Measurements from ENCODE around the gene WDR43.

WDR43 gene

GRCh38 chr2:28979576-28980366, 85.3 kb downstream of the WDR43 start:
- DNase-seq: no peak
- Histone ChIP-seq H3K27ac (ENCODE audit: low read depth, low read length) (no peak overlapping the region), H2BK12ac (ENCODE audit: low read length) (no peak overlapping the region), H4K12ac (ENCODE audit: low read depth, low read length) (no peak overlapping the region), H2BK5ac (ENCODE audit: low read depth, low read length, poor library complexity) (no peak overlapping the region), H3K18ac (ENCODE audit: low read length) (no peak overlapping the region), H3K4me2 (ENCODE audit: low read length) (no peak overlapping the region), H3K4me3 (ENCODE audit: low read depth, low read length) (no peak overlapping the region), H3K36me3 (ENCODE audit: control insufficient read depth in 1 of 2, insufficient read depth in 2 of 2, low read length in 2 of 2) (no peaks in the 10 kb centered on the region), H4K91ac (ENCODE audit: low read depth, low read length) (no peak overlapping the region), H3K9me3 (ENCODE audit: insufficient read depth, low read depth, low read length) (peaks cover under 1% of the 10 kb centered on the region), H3K79me2 (ENCODE audit: control insufficient read depth, insufficient read depth, low read length, poor library complexity) (no peaks in the 10 kb centered on the region), H4K8ac (ENCODE audit: low read depth, low read length) (no peak overlapping the region), H3K14ac (ENCODE audit: low read length) (no peak overlapping the region), H3K27me3 (ENCODE audit: insufficient read depth, low read length) (no peaks in the 10 kb centered on the region), H3K9ac (ENCODE audit: low read length) (no peak overlapping the region), H2BK120ac (ENCODE audit: insufficient read depth, low read length, poor library complexity) (no peak overlapping the region), H3K4me1 (ENCODE audit: control insufficient read depth in 1 of 2, insufficient read depth in 2 of 2, low read length in 2 of 2) (peaks cover 4 to 8% of the 10 kb centered on the region in 2 experiments), H3K23ac (ENCODE audit: low read length) (no peak overlapping the region), H3K79me1 (ENCODE audit: low read length) (no peaks in the 10 kb centered on the region), H3K4ac (ENCODE audit: low read depth, low read length) (no peak overlapping the region), H2AFZ (ENCODE audit: insufficient read depth, low read length, poor library complexity) (no peak overlapping the region), H2AK5ac (ENCODE audit: low read length) (no peak overlapping the region)
- WGBS (ENCODE audit: extremely low coverage, insufficient coverage, insufficient read length): no CpG with 5 or more reads among the region's 13 CpGs

- Histone ChIP-seq H2BK5ac (ENCODE audit: low read depth, low read length, poor library complexity) (no peak overlapping the region), H3K9ac (ENCODE audit: low read length) (no peak overlapping the region), H3K4me2 (ENCODE audit: low read length) (no peak overlapping the region), H4K12ac (ENCODE audit: low read depth, low read length) (no peak overlapping the region), H3K36me3 (ENCODE audit: control insufficient read depth in 1 of 2, insufficient read depth in 2 of 2, low read length in 2 of 2) (no peaks in the 10 kb centered on the region), H4K8ac (ENCODE audit: low read depth, low read length) (no peak overlapping the region), H3K4ac (ENCODE audit: low read depth, low read length) (no peak overlapping the region), H2BK12ac (ENCODE audit: low read length) (no peak overlapping the region), H3K4me1 (ENCODE audit: control insufficient read depth in 1 of 2, insufficient read depth in 2 of 2, low read length in 2 of 2) (peaks cover 4 to 8% of the 10 kb centered on the region in 2 experiments), H2AFZ (ENCODE audit: insufficient read depth, low read length, poor library complexity) (no peak overlapping the region), H3K18ac (ENCODE audit: low read length) (no peak overlapping the region), H3K27ac (ENCODE audit: low read depth, low read length) (no peak overlapping the region), H3K4me3 (ENCODE audit: low read depth, low read length) (no peak overlapping the region), H3K79me1 (ENCODE audit: low read length) (no peaks in the 10 kb centered on the region), H3K27me3 (ENCODE audit: insufficient read depth, low read length) (no peaks in the 10 kb centered on the region), H3K9me3 (ENCODE audit: insufficient read depth, low read depth, low read length) (peaks cover 1% of the 10 kb centered on the region), H2BK120ac (ENCODE audit: insufficient read depth, low read length, poor library complexity) (no peak overlapping the region), H3K23ac (ENCODE audit: low read length) (no peak overlapping the region), H3K79me2 (ENCODE audit: control insufficient read depth, insufficient read depth, low read length, poor library complexity) (no peaks in the 10 kb centered on the region), H2AK5ac (ENCODE audit: low read length) (no peak overlapping the region), H3K14ac (ENCODE audit: low read length) (no peak overlapping the region), H4K91ac (ENCODE audit: low read depth, low read length) (no peak overlapping the region)
- WGBS (ENCODE audit: extremely low coverage, insufficient coverage, insufficient read length): no CpG with 5 or more reads among the region's 3 CpGs
- no peak for DNase-seq
Measured at GRCh38 chr2:28980368-28981015, 86.0 kb downstream of the WDR43 start.

- no peak within 1 kb of the TSS for H2AK5ac ChIP-seq (ENCODE audit: low read length)
- no peak within 1 kb of the TSS for H4K12ac ChIP-seq (ENCODE audit: low read depth, low read length)
- H4K91ac ChIP-seq (ENCODE audit: low read depth, low read length): no peak within 1 kb of the TSS
- H2BK5ac ChIP-seq (ENCODE audit: low read depth, low read length, poor library complexity): no peak within 1 kb of the TSS
- H3K14ac ChIP-seq (ENCODE audit: low read length): no peak within 1 kb of the TSS
- peaks cover 1% of the 10 kb centered on the region for H3K9me3 ChIP-seq (ENCODE audit: insufficient read depth, low read depth, low read length)
- H3K27ac ChIP-seq (ENCODE audit: low read depth, low read length): no peak within 1 kb of the TSS
- H3K4ac ChIP-seq (ENCODE audit: low read depth, low read length): no peak within 1 kb of the TSS
- no peak within 1 kb of the TSS for H2BK120ac ChIP-seq (ENCODE audit: insufficient read depth, low read length, poor library complexity)
- no peaks in the 10 kb centered on the region for H3K79me1 ChIP-seq (ENCODE audit: low read length)
- no peak within 1 kb of the TSS for H3K18ac ChIP-seq (ENCODE audit: low read length)
- no peaks in the 10 kb centered on the region for H3K27me3 ChIP-seq (ENCODE audit: insufficient read depth, low read length)
- H3K9ac ChIP-seq (ENCODE audit: low read length): no peak within 1 kb of the TSS
- no peak within 1 kb of the TSS for H2AFZ ChIP-seq (ENCODE audit: insufficient read depth, low read length, poor library complexity)
- DNase-seq: peak in 1 of 2 donors; percentile 31
- no peak within 1 kb of the TSS for H3K4me2 ChIP-seq (ENCODE audit: low read length)
- H4K8ac ChIP-seq (ENCODE audit: low read depth, low read length): no peak within 1 kb of the TSS
- H3K23ac ChIP-seq (ENCODE audit: low read length): no peak within 1 kb of the TSS
- no CpG with 5 or more reads among the region's 10 CpGs for WGBS (ENCODE audit: extremely low coverage, insufficient coverage, insufficient read length)
- no peaks in the 10 kb centered on the region for H3K36me3 ChIP-seq (ENCODE audit: control insufficient read depth in 1 of 2, insufficient read depth in 2 of 2, low read length in 2 of 2)
- H2BK12ac ChIP-seq (ENCODE audit: low read length): no peak within 1 kb of the TSS
- H3K4me3 ChIP-seq (ENCODE audit: low read depth, low read length): no peak within 1 kb of the TSS
- H3K79me2 ChIP-seq (ENCODE audit: control insufficient read depth, insufficient read depth, low read length, poor library complexity): no peaks in the 10 kb centered on the region
- peaks cover 4 to 8% of the 10 kb centered on the region in 2 experiments for H3K4me1 ChIP-seq (ENCODE audit: control insufficient read depth in 1 of 2, insufficient read depth in 2 of 2, low read length in 2 of 2)
Measured at GRCh38 chr2:28981016-28981441, 86.6 kb downstream of the WDR43 start, which contains the start of gene TOGARAM2. TOGARAM2 (plus strand) TSS chr2:28981298; CDS start chr2:28994835, 13,537 bp downstream.

- Histone ChIP-seq H3K79me2 (ENCODE audit: control insufficient read depth, insufficient read depth, low read length, poor library complexity) (no peaks in the 10 kb centered on the region), H3K36me3 (ENCODE audit: control insufficient read depth in 1 of 2, insufficient read depth in 2 of 2, low read length in 2 of 2) (no peaks in the 10 kb centered on the region), H3K23ac (ENCODE audit: low read length) (no peak overlapping the region), H2AK5ac (ENCODE audit: low read length) (no peak overlapping the region), H2BK12ac (ENCODE audit: low read length) (no peak overlapping the region), H3K14ac (ENCODE audit: low read length) (no peak overlapping the region), H3K4me2 (ENCODE audit: low read length) (no peak overlapping the region), H4K8ac (ENCODE audit: low read depth, low read length) (no peak overlapping the region), H3K4me3 (ENCODE audit: low read depth, low read length) (no peak overlapping the region), H4K12ac (ENCODE audit: low read depth, low read length) (no peak overlapping the region), H3K79me1 (ENCODE audit: low read length) (no peaks in the 10 kb centered on the region), H2BK120ac (ENCODE audit: insufficient read depth, low read length, poor library complexity) (no peak overlapping the region), H2AFZ (ENCODE audit: insufficient read depth, low read length, poor library complexity) (no peak overlapping the region), H3K18ac (ENCODE audit: low read length) (no peak overlapping the region), H3K4me1 (ENCODE audit: control insufficient read depth in 1 of 2, insufficient read depth in 2 of 2, low read length in 2 of 2) (peaks cover 2 to 3% of the 10 kb centered on the region in 2 experiments), H3K4ac (ENCODE audit: low read depth, low read length) (no peak overlapping the region), H3K27me3 (ENCODE audit: insufficient read depth, low read length) (no peaks in the 10 kb centered on the region), H4K91ac (ENCODE audit: low read depth, low read length) (no peak overlapping the region), H3K27ac (ENCODE audit: low read depth, low read length) (no peak overlapping the region), H3K9me3 (ENCODE audit: insufficient read depth, low read depth, low read length) (peaks cover 1% of the 10 kb centered on the region), H2BK5ac (ENCODE audit: low read depth, low read length, poor library complexity) (no peak overlapping the region), H3K9ac (ENCODE audit: low read length) (no peak overlapping the region)
- no CpG with 5 or more reads among the region's 11 CpGs for WGBS (ENCODE audit: extremely low coverage, insufficient coverage, insufficient read length)
- peak; percentile 35 to 75 for DNase-seq
Measured at GRCh38 chr2:28981620-28982376, 87.3 kb downstream of the WDR43 start.

All from trophoblast cell (in vitro differentiated cells and primary cell).